Activated T-cell treated with anti-CD3 and anti-CD28 coated beads for 4 hours (primary cell): ENCODE results near the gene EMX1.

Source experiments
- DNase-seq: peaks from one replicate; pipeline ENCODE4 v3.0.0-alpha.2; 2020

Gene EMX1

GRCh38 chr2:72926368-72926767, 9.0 kb downstream of the EMX1 start:
- DNase-seq, result no peak

GRCh38 chr2:72926811-72927465, 9.6 kb downstream of the EMX1 start:
- DNase-seq, result no peak

GRCh38 chr2:72927619-72928550, 10.6 kb downstream of the EMX1 start:
- no peak for DNase-seq

GRCh38 chr2:72929010-72929409, 11.7 kb downstream of the EMX1 start:
- no peak for DNase-seq

GRCh38 chr2:72931280-72931910, 14.1 kb downstream of the EMX1 start:
- no peak for DNase-seq

- DNase-seq, result no peak
These were observed 14.9 kb downstream of the EMX1 start for GRCh38 chr2:72932045-72932740.

GRCh38 chr2:72932805-72933204, 15.5 kb downstream of the EMX1 start:
- DNase-seq, result no peak

GRCh38 chr2:72933207-72933606, 15.9 kb downstream of the EMX1 start:
- no peak for DNase-seq

GRCh38 chr2:72933646-72934151, 16.4 kb downstream of the EMX1 start:
- DNase-seq, result no peak

GRCh38 chr2:72934683-72935610, 17.6 kb downstream of the EMX1 start:
- DNase-seq, result no peak

- DNase-seq, result no peak
These were observed 18.3 kb downstream of the EMX1 start for GRCh38 chr2:72935611-72935957.

GRCh38 chr2:72936660-72937355, 19.5 kb downstream of the EMX1 start:
- DNase-seq, result no peak

- no peak for DNase-seq
These were observed 20.0 kb downstream of the EMX1 start for GRCh38 chr2:72937356-72937669.

GRCh38 chr2:72938455-72938854, 21.1 kb downstream of the EMX1 start:
- no peak for DNase-seq

- DNase-seq, result no peak
These were observed 23.0 kb downstream of the EMX1 start for GRCh38 chr2:72940361-72940760.

- DNase-seq, result no peak
These were observed 23.5 kb downstream of the EMX1 start for GRCh38 chr2:72940786-72941185.

GRCh38 chr2:72942293-72942692, 25.0 kb downstream of the EMX1 start:
- DNase-seq, result no peak

- no peak for DNase-seq
These were observed 25.6 kb downstream of the EMX1 start for GRCh38 chr2:72942881-72943418.

GRCh38 chr2:72943540-72944395, 26.4 kb downstream of the EMX1 start:
- DNase-seq, result no peak

- DNase-seq, result no peak
These were observed 27.6 kb downstream of the EMX1 start for GRCh38 chr2:72944804-72945449.
